ENCODE data around the gene DRAP1. TPM values are rescaled to one million over a fixed set of nuclear protein-coding genes. Genes with fewer than 3 reads are reported as not detected.

Gene DRAP1
- total and polyA plus RNA-seq, 4 donors, result 40.8 to 140 (median 96.1) TPM

DNA sequence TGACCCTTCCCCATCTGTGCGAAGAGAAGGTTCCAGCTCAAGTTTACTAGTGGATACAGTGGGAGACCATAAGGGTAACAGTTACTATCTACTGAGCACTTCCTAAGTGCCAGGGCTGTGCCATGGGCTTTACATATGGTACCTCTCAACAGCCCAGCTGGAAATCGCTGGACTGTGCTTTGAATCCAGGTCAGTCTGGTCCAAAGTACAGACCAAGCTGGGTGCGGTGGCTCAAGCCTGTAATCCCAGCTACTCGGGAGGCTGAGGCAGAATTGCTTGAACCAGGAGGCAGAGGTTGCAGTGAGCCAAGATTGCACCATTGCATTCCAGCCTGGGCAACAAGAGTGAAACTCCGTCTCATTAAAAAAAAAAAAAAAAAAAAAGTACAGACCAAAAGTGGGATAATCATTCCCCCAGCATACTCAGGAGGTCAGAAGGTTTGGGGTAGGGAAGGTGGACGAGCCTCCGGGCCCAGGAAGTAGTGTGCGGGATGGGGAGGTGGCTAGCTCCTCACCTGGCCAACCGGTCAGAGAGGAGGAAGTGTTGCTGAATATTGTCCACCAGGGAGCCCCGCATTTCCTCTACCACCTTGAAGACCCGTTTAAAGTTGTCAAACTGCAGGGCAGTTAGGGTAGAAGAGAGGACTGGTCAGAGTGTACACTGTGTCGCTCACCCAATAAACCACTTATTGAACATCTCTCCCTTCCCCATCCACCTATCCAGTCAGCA is 33.3 kb upstream of the DRAP1 start:
- H3K36me3 ChIP-seq (ENCODE audit: control insufficient read depth in 4 of 4, insufficient read depth in 4 of 4, low read length in 4 of 4), result peaks cover 7 to 30% (median 24%) of the 10 kb centered on the region in 4 donors
- H3K4me1 ChIP-seq (ENCODE audit: control insufficient read depth in 5 of 5, insufficient read depth in 5 of 5, low read length in 5 of 5), result peaks cover 5 to 33% (median 12%) of the 10 kb centered on the region in 5 donors
- H3K27me3 ChIP-seq (ENCODE audit: control insufficient read depth in 3 of 3, insufficient read depth in 3 of 3, low read length in 2 of 3), result no peaks in the 10 kb centered on the region
- WGBS, 2 donors, result 87 to 88% methylated on average over 12 of the region's 12 CpGs
- H3K27ac ChIP-seq (ENCODE audit: low read depth in 1 of 2, low read length in 1 of 2), result no peak overlapping the region
- no peak for ATAC-seq (ENCODE audit: insufficient read depth, low FRiP score)
- TF ChIP-seq, protein P1, sequence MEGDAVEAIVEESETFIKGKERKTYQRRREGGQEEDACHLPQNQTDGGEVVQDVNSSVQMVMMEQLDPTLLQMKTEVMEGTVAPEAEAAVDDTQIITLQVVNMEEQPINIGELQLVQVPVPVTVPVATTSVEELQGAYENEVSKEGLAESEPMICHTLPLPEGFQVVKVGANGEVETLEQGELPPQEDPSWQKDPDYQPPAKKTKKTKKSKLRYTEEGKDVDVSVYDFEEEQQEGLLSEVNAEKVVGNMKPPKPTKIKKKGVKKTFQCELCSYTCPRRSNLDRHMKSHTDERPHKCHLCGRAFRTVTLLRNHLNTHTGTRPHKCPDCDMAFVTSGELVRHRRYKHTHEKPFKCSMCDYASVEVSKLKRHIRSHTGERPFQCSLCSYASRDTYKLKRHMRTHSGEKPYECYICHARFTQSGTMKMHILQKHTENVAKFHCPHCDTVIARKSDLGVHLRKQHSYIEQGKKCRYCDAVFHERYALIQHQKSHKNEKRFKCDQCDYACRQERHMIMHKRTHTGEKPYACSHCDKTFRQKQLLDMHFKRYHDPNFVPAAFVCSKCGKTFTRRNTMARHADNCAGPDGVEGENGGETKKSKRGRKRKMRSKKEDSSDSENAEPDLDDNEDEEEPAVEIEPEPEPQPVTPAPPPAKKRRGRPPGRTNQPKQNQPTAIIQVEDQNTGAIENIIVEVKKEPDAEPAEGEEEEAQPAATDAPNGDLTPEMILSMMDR (IDR thresholded peaks at IDR 0.05; ENCODE audit: control extremely low read depth, extremely low read depth), result no peak
- H3K9ac ChIP-seq (ENCODE audit: insufficient read depth in 1 of 2, low read length in 2 of 2), result no peak overlapping the region
- DNase-seq, result no peak
- no peak overlapping the region for H3K4me3 ChIP-seq
- H3K9me3 ChIP-seq (ENCODE audit: control insufficient read depth in 4 of 4, insufficient read depth in 3 of 4, low read length in 3 of 4), result no peaks in the 10 kb centered on the region

DNA sequence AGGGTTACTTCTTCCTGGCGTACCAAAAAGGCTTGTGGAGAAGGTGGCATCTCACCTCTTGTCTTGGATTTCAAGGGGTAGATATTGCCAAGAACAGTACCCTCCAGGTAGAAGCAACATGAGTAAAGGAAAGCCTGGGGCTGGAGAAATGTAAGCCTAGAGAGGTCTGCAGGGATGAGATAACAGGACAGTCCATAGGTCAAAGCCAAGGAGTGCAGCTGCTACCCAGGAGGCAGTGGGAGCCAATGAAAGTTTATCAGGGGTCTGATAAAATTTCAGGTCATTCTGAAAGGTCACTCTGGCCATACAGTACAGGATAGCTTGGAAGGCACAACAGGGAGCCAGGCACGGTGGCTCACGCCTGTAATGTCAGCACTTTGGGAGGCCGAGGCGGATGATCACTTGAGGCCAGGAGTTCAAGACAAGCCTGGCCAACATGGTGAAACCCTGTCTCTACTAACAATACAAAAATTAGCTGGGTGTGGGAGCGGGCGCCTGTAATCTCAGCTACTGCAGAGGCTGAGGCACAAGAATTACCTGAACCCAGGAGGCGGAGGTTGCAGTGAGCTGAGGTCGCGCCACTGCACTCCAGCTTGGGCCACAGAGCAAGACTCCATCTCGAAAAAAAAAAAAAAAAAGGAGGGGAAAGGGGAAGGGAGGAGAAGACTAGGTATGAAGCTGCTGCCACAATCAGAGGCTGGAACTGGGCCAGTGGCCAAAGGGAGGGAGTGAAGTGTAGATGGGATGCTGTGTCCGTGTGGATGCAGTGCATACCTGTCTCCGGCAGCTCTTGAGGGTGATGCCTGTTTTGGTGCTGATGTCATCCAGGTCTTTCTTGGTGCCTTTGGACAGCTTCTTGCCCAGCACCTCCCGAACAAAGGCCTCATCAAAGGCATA is 32.2 kb upstream of the DRAP1 start:
- ATAC-seq (ENCODE audit: insufficient read depth, low FRiP score) (no peak), DNase-seq (no peak)
- Histone ChIP-seq H3K27ac (ENCODE audit: low read depth in 1 of 2, low read length in 1 of 2) (peak overlapping the region in 1 of 2 donors; percentile 95), H3K9me3 (ENCODE audit: control insufficient read depth in 4 of 4, insufficient read depth in 3 of 4, low read length in 3 of 4) (no peaks in the 10 kb centered on the region), H3K4me1 (ENCODE audit: control insufficient read depth in 5 of 5, insufficient read depth in 5 of 5, low read length in 5 of 5) (peaks cover 5 to 44% (median 12%) of the 10 kb centered on the region in 5 donors), H3K36me3 (ENCODE audit: control insufficient read depth in 4 of 4, insufficient read depth in 4 of 4, low read length in 4 of 4) (peaks cover 7 to 29% (median 24%) of the 10 kb centered on the region in 4 donors), H3K4me3 (no peak overlapping the region), H3K27me3 (ENCODE audit: control insufficient read depth in 3 of 3, insufficient read depth in 3 of 3, low read length in 2 of 3) (no peaks in the 10 kb centered on the region), H3K9ac (ENCODE audit: insufficient read depth in 1 of 2, low read length in 2 of 2) (peak overlapping the region; percentile 39 to 67)
- 87 to 91% methylated on average over 14 of the region's 14 CpGs for WGBS, 2 donors
- TF ChIP-seq, protein P1 (IDR thresholded peaks at IDR 0.05; ENCODE audit: control extremely low read depth, extremely low read depth), result no peak

DNA sequence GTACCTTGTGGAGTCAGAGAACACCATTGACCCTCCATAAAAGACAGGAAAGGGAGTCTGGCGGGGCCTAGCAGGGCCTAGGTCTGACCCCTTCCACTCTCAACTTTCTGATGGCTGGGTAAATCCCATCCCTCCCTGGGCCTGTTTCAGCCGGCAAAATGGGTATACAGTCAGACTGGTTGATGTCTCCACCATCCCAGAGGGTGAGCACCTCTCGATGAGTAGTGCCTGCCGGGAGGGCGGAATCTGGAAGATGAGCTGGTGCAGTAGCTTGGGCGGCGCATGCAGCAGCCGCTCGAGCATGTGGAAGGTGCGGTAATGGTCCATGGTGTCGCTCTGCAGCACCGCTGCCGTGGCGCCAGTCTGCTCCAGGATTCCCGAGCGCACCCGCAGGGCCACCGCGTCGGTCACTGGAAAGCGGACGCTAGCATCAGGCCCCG is 31.5 kb upstream of the DRAP1 start:
- H3K27me3 ChIP-seq (ENCODE audit: control insufficient read depth in 3 of 3, insufficient read depth in 3 of 3, low read length in 2 of 3), result no peaks in the 10 kb centered on the region
- DNase-seq (no peak), ATAC-seq (ENCODE audit: insufficient read depth, low FRiP score) (no peak)
- no peaks in the 10 kb centered on the region for H3K9me3 ChIP-seq (ENCODE audit: control insufficient read depth in 4 of 4, insufficient read depth in 3 of 4, low read length in 3 of 4)
- H3K4me1 ChIP-seq (ENCODE audit: control insufficient read depth in 5 of 5, insufficient read depth in 5 of 5, low read length in 5 of 5), result peaks cover 5 to 51% (median 13%) of the 10 kb centered on the region in 5 donors
- H3K27ac ChIP-seq (ENCODE audit: low read depth in 1 of 2, low read length in 1 of 2), result peak overlapping the region; percentile 82 to 95
- peak overlapping the region; percentile 67 for H3K4me3 ChIP-seq
- peak overlapping the region; percentile 39 to 67 for H3K9ac ChIP-seq (ENCODE audit: insufficient read depth in 1 of 2, low read length in 2 of 2)
- 5% methylated on average over 23 of the region's 23 CpGs for WGBS, 2 donors
- TF ChIP-seq, protein P1 (IDR thresholded peaks at IDR 0.05; ENCODE audit: control extremely low read depth, extremely low read depth), result no peak
- H3K36me3 ChIP-seq (ENCODE audit: control insufficient read depth in 4 of 4, insufficient read depth in 4 of 4, low read length in 4 of 4), result peaks cover 7 to 23% (median 23%) of the 10 kb centered on the region in 4 donors
